SHP77 treated with DMSO at 0.1 percent for 48 hours (cell line): ENCODE data around the gene MCF2L2.
"Not testable (repeated sequence)": the region's sequence is repeated elsewhere in the genome, so short reads cannot be mapped to it uniquely, and the experiment has no call there.

ENCODE experiments used
- DNase-seq: peaks from one replicate; lab custom pipeline; 2025; lab: John Stamatoyannopoulos, UW

Gene MCF2L2

DNA sequence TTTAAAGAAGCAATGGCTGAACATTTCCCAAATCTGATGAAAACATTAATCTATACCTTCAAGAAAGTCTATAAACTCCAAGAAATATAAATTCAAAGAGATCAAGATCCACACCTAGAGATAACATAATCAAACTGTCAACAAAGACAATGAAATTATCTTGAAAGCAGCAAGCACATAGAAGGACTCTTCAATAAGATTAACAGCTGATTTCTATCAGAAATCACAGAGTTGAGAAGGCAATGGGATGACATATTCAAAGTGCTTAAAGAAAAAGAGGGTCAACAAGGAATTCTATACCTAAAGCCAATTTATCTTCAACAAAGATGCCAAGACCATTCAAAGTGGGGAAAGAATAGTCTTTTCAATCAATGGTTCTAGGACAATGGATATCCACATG, 224.7 kb downstream of the MCF2L2 start:
- DNase-seq: no peak

DNA sequence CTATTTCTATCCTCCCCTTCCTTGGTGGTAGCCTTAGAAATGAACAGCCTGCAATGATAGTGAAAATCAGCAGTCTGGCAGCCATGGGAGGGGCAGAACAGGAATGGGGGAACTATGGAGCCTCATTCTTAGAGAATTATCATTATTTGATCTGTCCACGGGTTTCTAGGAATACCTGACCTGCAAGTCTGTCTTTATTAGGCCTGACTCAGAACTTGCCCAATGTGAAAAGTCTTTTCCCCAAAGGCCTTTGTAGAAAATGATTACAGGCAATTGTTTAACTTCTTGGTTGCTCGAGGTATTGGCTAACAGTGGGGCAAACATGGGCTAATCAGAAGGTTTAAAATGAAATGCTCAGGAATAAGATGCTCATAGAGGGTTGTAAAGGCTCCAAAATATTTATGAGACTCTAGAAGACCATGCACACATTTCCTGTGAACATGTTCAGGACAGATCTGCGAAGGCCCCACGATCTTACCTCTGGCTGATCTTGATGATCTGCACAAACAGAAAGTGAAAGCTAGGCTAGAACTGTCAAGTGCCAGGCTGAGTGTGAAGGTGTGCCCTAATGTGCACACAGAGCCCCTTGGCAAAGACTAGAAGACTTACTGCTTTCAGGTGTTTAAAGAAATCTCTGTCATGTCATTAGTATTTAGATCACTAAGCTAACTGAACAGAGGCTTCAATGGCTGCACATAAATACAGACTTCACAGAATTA, 226.3 kb downstream of the MCF2L2 start:
- no peak for DNase-seq

DNA sequence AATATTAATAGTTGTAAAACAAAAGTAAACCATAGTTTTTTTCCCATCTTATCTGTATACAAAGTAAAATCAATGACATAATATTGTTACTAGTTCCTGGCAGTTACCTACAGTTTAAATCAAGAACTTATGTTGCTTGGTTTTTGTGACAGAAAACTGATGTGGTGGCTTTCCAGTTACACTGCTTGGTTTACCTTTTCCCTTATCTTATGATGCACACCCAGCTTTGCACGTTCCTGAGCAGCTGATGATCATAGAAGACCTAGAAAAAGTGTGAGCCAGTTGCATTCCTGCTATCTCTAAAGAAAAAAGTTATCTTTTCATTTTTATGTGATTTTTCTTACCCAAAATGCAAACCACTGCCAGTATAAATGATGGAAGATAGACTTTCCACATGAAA, 229.5 kb downstream of the MCF2L2 start:
- DNase-seq: no peak

DNA sequence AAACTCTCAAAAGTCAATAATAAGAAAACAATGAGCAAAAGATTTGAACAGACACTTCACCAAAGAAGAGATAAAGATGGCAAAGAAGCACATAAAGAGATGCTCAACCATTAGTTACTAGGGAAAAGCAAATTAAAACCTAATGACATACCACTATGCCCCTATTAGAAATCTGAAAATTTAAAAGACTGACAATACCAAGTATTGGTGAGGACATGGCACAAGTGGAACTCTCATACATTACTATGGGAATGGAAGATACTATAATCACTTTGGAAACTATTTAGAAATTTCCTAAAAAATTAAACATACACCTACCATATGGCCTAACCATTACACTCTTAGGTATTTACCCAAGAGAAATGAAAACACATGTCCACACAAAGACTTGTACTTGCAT, 230.7 kb downstream of the MCF2L2 start:
- no peak for DNase-seq

DNA sequence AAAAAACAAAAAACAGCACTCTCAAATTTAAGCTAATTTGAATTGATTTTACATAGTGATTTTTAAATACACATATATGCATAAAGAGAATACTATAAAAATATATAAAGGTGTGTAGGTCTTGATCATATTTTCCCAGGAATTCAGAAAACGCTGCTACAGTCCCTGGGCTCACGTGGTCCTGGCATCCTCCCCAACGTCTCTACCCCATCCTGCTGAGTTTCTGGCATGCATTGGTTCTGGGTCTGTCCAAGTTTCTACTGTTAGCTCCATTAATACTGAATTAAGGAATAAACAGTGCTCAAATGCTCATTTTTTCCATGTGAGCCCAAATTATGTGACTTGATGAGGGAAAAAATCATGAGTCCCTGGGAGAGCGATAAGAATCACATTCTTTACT, 233.2 kb downstream of the MCF2L2 start:
- DNase-seq: no peak

DNA sequence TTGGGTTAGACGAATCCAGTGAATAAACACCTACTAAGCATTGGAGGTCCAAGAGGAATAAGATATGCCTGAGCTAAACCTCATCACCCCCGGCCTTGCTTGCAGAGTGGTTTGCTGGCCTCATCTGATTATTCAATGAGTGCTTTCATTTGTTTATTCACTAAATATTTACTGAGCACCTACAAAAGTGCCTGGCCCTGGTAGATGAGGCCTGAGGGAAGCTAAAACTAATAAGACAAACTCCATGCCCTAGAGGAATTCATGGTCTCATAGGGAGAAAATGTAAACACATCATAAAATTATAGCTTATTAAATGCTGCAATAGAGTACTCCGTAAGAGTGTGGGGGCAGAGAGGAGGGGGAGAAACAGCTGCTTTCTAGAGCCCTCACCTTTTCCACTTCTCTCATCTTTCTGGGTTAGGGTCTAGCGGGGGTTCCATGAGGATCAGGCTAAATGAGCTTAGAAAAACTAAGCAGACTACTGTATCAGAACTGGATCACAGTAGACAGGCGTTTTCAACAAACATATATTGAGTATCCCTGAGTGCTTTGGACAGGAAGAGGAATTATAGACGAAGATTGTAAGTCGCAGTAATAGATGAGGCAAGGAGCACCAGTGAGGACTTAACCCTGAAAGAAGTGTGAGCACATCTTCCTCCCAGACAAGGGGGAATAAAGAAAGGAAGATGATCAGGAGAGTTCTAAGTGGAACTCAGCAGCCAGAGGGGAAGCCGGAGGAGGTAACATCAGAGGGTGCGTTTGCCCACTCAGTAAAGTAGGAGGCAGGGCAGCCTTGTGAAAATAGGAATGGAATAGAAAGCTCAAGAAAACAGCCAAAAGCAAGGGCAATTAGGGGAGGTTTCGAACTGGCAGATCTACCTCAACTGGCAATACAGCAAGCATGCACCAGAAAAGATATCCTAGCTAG, 234.4 kb downstream of the MCF2L2 start:
- DNase-seq: peak; percentile 34

DNA sequence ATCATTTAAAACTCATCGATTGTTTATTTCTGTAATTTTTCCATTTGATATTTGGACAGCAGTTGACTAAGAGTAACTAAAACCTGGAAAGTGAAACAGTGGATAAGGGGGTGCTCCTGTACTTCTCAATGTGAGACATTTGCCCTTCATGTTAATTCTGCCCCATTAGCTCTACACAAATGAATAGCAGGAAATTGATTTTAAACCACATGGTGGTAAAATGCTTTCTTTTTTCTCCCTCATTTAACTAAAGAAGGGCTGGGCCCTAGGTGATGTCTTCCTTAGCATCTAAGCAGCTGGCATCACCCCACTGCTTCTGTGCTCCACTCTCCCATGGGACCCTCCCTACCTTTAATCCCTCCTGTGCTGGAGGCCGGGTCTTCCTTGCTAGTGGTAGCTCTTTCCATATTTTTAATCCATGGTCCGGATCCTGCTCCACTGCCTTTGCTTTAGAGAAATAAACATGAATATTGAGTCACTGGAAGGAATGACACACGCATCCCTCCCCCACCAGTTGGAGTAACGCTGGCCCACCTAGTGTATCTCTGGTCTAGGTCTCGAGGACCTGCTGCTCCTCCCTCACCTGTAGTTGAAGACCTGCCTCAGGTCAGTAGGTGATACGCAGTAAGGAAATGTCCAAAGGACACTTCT, 235.6 kb downstream of the MCF2L2 start:
- DNase-seq: no peak

DNA sequence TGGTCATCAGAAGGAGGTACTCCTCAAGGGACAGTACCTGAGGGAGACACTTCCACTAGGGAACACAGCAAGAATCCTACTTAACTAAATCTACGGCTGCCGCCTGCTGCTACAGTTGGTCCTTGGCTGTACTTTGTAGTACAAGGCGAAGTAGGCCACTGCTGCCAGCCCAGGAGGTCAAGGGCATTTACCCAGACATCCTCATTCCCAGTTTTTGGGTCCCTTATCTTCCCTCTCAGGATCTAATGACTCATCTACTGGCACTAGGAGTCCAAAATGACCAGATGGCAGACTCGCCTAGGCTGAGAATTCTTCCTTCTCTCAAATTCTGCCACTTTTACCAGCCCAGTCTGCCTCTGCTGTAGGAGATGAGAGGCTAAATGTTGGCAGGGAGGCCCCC, 238.8 kb downstream of the MCF2L2 start:
- no peak for DNase-seq

DNA sequence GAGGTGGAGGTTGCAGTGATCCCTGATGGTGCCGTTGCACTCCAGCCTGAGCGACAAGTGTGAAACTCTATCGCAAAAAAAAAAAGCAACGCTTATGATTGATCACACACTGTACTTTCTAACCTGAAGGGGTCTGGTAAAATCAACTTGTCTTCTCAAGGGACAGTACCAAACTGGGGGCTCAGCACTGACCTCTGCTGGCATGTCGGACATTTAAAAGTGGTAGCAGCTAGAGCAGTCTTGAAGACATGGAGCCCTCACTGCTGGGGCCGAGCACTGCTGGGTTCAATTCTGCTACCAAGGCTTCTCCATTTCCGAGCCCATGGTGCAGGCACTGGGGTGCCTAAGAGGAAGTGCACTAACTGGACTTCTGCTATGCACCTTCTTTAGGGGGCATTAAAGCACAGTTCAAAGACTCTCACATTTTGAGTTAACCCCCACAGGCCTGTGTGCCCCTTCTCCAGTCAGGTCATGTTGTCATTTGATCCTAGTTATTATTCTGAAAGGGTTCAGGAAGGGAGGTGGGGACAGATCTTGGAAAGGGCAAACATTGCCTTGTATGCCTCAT, 239.4 kb downstream of the MCF2L2 start:
- no peak for DNase-seq

DNA sequence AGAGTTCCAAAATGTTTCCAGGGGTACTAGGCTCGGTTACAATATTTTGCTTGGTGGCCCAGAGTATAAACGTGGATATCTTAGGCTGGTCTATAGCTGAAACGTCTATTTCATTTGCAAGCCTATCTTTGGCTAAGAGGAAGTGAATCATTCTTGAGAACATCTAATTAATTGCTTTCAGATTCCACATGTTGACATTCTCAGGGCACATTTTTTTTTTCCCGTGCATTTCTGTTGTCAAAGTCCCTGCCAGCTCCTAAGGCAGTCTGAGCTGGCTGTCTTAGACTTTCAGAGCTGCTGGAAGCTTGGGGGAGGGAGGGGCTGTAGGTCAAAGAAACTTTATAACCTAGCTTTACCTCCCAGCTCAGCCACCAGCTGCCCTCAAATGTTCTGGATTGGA, 242.7 kb downstream of the MCF2L2 start:
- no peak for DNase-seq

DNA sequence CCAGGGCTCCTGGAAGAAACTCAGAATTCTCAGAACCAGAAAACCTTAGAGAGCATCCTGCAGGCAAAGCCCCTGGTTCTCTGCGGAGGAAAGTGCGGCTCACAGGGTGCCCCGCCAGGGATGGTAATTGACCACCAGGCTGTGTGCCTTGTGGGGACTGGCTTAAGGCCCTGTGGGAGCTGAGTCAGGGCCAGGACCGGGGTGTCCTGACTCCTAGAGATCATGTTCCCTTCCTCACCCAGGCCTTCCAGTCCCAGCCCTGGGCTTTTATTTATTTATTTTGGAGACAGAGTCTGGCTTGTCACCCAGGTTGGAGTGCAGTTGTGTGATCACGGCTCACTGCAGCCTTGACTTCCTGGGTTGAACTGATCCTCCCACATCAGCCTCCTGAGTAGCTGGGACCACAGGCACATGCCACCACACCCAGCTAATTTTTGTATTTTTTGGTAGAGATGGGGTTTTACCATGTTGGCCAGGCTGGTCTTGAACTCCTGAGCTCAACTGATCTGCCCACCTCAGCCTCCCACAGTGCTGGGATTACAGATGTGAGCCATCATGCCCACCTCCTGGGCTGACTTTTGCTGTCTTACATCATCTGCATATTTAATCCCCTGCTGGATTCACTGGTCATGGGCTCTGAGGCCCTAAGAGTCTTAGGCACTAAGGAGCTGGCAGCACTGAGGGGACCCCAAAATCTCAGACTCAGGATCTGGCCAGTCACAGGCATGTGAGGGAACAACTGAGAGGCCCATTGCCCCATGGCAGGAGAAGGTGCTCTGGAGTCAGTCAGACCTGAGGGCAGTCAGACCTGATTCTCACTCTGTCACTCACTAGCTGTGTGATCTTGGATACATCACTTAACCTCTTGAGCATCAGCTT, 245.4 kb downstream of the MCF2L2 start:
- no peak for DNase-seq

DNA sequence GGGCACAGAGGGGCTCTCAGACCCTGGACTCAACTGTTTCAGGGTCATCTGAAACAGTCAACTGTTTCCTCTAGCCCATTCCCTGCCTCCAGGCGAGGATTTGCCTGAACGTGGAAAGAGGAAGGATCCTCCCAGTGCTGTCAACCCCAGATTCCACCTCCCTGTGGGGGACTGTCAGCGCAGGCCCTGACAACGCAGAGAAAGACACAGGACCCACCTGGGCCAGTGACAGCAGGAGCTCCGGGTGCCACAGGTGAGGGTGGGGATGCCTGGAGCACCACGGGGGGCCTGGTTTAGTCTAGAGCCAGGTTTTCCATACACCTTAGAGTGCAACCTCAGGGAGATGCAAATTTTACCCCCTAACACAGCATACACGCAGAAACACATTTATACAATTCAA, 246.3 kb downstream of the MCF2L2 start:
- DNase-seq: no peak

DNA sequence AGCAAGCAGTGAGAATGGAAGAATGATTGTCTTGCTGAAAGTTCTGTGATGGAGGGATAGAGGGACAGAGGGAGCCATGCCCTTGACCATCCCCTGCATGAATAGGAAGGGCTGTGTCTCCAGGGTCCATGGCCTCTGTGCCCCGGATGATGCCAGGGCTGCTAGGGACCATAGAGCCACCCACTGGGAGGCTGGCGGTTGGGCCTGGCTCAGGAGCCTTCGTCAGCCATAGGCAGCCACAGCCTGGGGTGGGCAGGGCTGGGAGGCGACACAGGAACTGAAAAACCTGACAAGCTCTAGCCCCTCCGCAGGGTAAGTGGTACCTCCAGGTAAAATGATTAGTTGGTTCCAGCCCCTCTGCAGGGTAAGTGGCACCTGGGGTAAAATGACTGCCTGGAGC, 246.8 kb downstream of the MCF2L2 start:
- no peak for DNase-seq

DNA sequence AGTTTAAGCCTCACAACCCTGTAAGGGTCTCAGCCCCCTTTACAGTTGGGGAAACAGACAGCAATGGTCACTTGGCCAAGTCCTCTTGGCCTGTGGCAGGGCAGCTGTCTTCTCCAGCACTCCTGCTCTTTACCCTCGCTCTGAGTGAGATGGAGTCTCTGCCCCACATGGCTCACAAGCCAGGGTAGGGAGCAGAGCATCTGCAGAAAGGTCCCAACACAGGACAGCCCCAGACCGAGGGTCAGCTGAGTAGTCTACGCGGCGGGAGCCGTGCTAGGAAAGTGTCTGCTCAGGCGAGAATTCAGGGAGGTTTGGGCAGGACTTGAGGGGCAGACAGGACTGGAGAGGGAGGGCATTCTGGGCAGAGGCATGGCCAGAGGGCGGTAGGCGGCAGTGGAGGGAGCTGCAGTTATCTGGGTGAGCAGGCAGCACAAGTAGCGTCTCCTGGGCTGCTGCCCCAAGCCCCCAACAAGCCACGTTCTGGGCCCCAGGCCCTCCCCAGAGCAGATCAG, 247.6 kb downstream of the MCF2L2 start:
- DNase-seq: no peak

DNA sequence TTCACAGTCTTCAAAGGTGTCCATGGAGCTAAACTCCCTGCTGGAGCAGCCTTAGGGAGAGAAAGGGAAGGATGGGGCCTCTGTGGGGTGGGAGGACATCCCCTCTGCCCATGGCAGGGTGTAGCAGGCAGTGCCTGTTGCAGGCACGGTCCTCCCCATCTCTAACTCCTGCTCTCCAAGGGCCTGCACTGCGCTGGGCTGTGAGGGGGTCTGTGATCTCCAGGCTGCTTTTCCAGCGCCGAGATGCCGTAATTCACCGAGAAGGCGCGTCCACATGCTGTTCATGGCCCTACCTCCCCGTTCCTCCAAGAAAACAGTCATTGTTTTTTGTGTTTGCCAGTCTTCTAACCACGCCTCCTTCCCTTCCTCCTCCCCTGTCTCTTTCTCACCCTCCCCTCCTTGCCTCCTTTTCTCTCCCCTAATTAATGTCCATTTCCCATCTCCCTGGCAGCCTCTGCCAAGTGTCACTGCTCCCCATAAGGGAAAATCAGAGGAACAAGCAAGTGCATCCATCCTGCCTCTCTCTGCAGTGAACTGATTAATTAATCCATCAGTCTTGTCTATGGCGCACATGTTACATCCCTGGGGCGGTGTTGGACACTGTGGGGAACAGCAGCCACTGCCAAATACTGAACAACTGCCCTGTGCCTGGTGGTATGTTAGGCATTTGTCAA, 248.2 kb downstream of the MCF2L2 start:
- no peak for DNase-seq

DNA sequence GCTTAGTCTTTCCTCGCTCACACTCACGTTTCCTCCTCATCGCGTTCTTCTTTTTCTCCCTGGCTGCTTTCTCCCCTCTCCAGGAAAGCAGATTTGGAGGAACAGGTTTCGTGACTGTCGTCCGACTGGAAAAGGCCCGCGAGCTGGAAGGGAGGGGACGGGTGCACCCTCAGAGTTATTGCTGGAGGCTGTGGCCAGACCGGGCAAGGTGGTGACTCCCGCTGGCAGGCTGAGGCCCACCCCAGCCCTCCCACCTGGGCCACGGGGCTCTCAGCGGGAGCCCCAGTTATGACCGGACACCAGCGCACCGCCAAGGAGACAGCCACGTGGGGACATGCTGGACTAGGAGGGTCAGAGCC, 248.9 kb downstream of the MCF2L2 start:
- not testable (repeated sequence) for DNase-seq

DNA sequence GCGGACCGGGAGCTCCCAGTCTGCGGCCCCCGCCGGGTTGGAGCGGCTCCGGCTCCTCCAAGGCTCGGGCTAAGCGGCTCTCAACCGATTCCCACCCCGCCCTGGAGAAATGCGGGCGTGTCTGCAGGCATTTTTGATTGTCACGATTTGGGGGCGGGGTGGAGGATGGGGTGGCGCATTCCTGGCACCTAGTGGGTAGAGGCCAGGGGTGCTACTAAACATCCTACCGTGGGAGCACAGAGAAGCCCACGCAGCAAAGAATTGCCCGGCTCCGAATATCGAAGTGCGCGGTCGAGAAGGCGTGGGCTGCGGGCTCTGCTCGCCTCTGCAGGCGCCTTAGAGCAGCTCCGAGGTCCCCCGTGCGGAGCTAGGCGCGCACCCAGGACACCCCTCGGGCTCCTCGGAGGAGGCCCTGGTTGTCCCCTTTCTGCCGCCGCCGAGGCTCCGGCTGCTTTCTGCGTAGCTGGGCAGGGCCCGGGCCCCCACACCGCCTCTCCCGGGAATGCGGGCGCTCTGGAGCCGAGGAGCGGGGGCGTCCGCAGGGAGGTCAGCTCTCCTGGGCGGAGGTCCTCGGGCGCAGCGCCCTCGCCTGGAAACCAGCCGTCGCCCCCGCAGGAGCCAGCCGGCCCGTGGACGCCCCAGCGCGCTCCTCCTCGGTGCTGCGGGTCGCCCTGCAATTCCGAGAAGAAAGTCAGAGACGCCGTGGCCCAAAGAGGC, 249.4 kb downstream of the MCF2L2 start:
- no peak for DNase-seq

DNA sequence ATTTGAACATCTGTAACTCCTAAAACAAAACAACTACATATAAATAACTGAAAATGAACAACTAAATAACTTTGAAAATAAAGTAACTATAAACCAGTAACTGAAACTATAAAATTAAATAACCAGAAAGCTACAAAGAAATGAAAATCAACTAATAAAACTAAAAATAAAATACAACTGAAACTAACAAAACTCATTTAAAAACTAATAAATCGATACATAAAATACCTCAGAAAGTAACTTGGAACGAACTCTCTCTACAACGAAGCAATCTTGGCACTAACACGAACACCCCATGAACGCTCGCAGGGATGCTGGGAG, 249.9 kb downstream of the MCF2L2 start:
- DNase-seq: no peak

DNA sequence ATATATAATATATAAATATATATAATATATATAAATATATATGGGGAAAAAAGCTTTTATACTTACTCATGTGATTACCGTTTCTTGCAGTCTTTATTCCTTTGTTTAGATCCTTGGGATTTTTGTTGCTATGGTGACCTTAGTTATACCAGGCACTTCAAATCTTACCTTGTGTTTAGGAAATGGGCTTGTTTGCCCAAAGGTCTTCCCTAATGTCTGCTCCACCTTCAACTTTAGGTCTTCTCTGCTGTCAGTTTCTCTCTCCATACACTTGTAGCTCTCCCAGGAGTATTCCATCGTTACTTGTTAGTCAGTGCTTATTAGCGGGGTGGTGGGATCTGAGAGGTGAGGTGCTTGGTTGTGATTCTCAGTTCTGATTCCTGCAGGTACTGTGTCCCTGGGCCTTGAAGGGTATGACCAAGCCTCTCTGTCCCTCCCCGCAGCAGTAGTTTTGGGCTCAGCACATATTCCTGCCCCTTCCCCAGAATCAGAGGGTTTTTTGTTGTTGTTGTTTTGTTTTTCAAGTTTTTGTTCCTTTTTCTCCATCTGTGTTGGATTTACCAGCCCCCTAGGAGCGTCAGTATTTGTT, 256.3 kb downstream of the MCF2L2 start:
- DNase-seq: no peak

DNA sequence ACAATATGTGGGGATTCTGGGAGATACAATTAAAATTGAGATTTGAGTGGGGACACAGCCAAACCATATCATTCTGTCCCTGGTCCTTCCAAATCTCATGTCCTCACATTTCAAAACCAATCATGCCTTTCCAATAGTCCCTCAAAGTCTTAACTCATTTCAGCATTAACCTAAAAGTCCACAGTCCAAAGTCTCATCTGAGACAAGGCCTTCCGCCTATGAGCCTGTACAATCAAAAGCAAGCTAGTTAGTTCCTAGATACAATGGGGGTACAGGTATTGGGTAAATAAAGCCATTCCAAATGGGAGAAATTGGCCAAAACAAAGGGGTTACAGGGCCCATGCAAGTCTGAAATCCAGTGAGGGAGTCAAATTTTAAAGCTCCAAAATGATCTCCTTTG, 260.4 kb downstream of the MCF2L2 start:
- not testable (repeated sequence) for DNase-seq
